G401 (cell line): ENCODE data around the gene C3orf52. TPM values are rescaled to one million over a fixed set of nuclear protein-coding genes. Genes with fewer than 3 reads are reported as not detected.
A peak's percentile ranks its signal among the peaks of the same experiment; 100 is the strongest.
"Not testable (repeated sequence)": the region's sequence is repeated elsewhere in the genome, so short reads cannot be mapped to it uniquely, and the experiment has no call there.

ENCODE experiments used
- DNase-seq: peaks from one replicate; pipeline ENCODE4 v3.0.0-alpha.2; 2015; ENCODE audit warnings: low spot score
- in situ Hi-C: cut with HindIII; loops from 2 replicates; pipeline ENCODE4 v1.10.0; 2016; ENCODE audit warnings: low sequenced_read_pairs, mixed read lengths
- total RNA-seq: library from RNA; depleted of rRNA; stranded (reverse); fragments of >200 nt; shearing (Covaris generic); gene quantifications from 2 replicates; pipeline ENCODE4 v1.2.3, GENCODE V29; 2014; rRNA removed

The C3orf52 gene
- not detected in 2 replicates for total RNA-seq

- DNase-seq, result peak; percentile 32
- in situ Hi-C loops, result no loop called here
These were observed at the start of gene C3orf52 for GRCh38 chr3:112086076-112086854. TSS of gene C3orf52 (plus strand) at chr3:112086389. CDS start at chr3:112086408, 19 bp downstream.

GRCh38 chr3:112037194-112037593 lies 49.0 kb upstream of the C3orf52 start:
- in situ Hi-C loops, DNase-seq: not testable (repeated sequence)

GRCh38 chr3:112038863-112039262 lies 47.3 kb upstream of the C3orf52 start:
- no peak for DNase-seq
- in situ Hi-C loops, result no loop called here

GRCh38 chr3:112041321-112041720 lies 44.9 kb upstream of the C3orf52 start:
- DNase-seq, result no peak
- in situ Hi-C loops, result no loop called here

- in situ Hi-C loops, result no loop called here
- no peak for DNase-seq
These were observed 43.3 kb upstream of the C3orf52 start for GRCh38 chr3:112042842-112043280.

- DNase-seq, result peak; percentile 78
- in situ Hi-C loops, result no loop called here
These were observed 42.5 kb upstream of the C3orf52 start for GRCh38 chr3:112043621-112044201.

GRCh38 chr3:112046599-112046998 lies 39.6 kb upstream of the C3orf52 start:
- DNase-seq, result no peak
- in situ Hi-C loops, result no loop called here

- DNase-seq, result no peak
- in situ Hi-C loops, result no loop called here
These were observed 38.9 kb upstream of the C3orf52 start for GRCh38 chr3:112047264-112047663.

- DNase-seq, result no peak
- in situ Hi-C loops, result no loop called here
These were observed 37.3 kb upstream of the C3orf52 start for GRCh38 chr3:112048911-112049310.

- in situ Hi-C loops, result no loop called here
- no peak for DNase-seq
These were observed 33.0 kb upstream of the C3orf52 start for GRCh38 chr3:112053229-112053628.

- in situ Hi-C loops, result no loop called here
- no peak for DNase-seq
These were observed 29.7 kb upstream of the C3orf52 start for GRCh38 chr3:112056451-112056929.

- in situ Hi-C loops, result no loop called here
- no peak for DNase-seq
These were observed 26.7 kb upstream of the C3orf52 start for GRCh38 chr3:112059497-112059896.

- DNase-seq, result no peak
- in situ Hi-C loops, result no loop called here
These were observed 25.0 kb upstream of the C3orf52 start for GRCh38 chr3:112061152-112061551.

GRCh38 chr3:112072387-112073060 lies 13.7 kb upstream of the C3orf52 start:
- DNase-seq, in situ Hi-C loops: not testable (repeated sequence)

GRCh38 chr3:112074006-112074405 lies 12.2 kb upstream of the C3orf52 start:
- no peak for DNase-seq
- in situ Hi-C loops, result no loop called here

GRCh38 chr3:112074616-112075497 lies 11.3 kb upstream of the C3orf52 start:
- DNase-seq, result no peak
- in situ Hi-C loops, result no loop called here

- in situ Hi-C loops, result no loop called here
- DNase-seq, result no peak
These were observed 7.8 kb upstream of the C3orf52 start for GRCh38 chr3:112078125-112079083.

GRCh38 chr3:112083239-112083638 lies 3.0 kb upstream of the C3orf52 start:
- no peak for DNase-seq
- in situ Hi-C loops, result no loop called here
